Effector memory CD8-positive, alpha-beta T cell (primary cell): Measurements from ENCODE around the gene NFE2L2.
A peak's percentile ranks its signal among the peaks of the same experiment; 100 is the strongest.

ENCODE experiments used
- ATAC-seq: fragments of 150-1000 bp; cut with Tn5 transposase; replicated peaks from 2 replicates; pipeline ENCODE4 v1.10.0; 2021; ENCODE audit warnings: mild to moderate bottlenecking, moderate library complexity
- DNase-seq, 3 experiments: peaks; one replicate each; pipeline ENCODE4 v3.0.0; 2021
- H3K27ac Mint-ChIP-seq, 2 donors: one replicate each; pipeline ENCODE4 v1.8.0; 2022; ENCODE audit warnings: mild to moderate bottlenecking in 2 of 2, mixed read lengths in 2 of 2, moderate library complexity in 2 of 2
- H3K27me3 Mint-ChIP-seq, 2 donors: one replicate each; pipeline ENCODE4 v1.8.0; 2022; ENCODE audit warnings: mixed read lengths in 2 of 2
- H3K36me3 Mint-ChIP-seq: one replicate; pipeline ENCODE4 v1.8.0; 2022; ENCODE audit warnings: mild to moderate bottlenecking, moderate library complexity, mixed read lengths; ENCODE audit not compliant: insufficient read depth
- H3K4me1 Mint-ChIP-seq, 2 donors: one replicate each; pipeline ENCODE4 v1.8.0; 2022; ENCODE audit warnings: low read depth in 2 of 2, mixed read lengths in 2 of 2
- H3K4me3 Mint-ChIP-seq, 2 donors: one replicate each; pipeline ENCODE4 v1.8.0; 2022; ENCODE audit warnings: mild to moderate bottlenecking in 2 of 2, mixed read lengths in 2 of 2, moderate library complexity in 2 of 2
- H3K9me3 Mint-ChIP-seq, 2 donors: one replicate each; pipeline ENCODE4 v1.8.0; 2022; ENCODE audit warnings: mixed read lengths in 2 of 2

The NFE2L2 gene

DNA sequence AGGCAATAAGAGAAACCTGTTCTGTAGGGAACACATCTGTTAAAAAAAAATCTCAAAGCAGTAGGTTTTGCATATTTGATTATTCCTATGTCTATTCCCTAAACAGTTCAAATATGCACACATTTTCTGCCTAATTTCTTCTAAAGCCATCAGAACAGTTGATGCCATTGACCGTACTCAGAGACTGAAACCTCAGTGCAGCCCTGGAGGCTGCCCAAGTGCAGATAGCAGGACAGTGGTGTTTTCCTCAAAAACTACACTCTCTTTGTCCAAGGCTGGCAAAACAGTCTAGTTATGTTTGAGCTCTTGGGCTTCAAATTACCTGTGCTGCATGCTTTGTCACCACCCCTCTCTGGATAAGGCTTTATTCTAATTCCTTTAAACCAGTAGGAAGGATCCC is 23.3 kb upstream of the NFE2L2 start:
- Mint-ChIP-seq H3K27ac (peak overlapping the region in 1 of 2 donors; percentile 44), H3K27me3 (no peaks in the 10 kb centered on the region), H3K9me3 (no peaks in the 10 kb centered on the region), H3K4me3 (no peak overlapping the region), H3K36me3 (no peaks in the 10 kb centered on the region), H3K4me1 (peaks cover 0 to 7% of the 10 kb centered on the region in 2 donors)
- DNase-seq: no peak
- ATAC-seq: no peak

DNA sequence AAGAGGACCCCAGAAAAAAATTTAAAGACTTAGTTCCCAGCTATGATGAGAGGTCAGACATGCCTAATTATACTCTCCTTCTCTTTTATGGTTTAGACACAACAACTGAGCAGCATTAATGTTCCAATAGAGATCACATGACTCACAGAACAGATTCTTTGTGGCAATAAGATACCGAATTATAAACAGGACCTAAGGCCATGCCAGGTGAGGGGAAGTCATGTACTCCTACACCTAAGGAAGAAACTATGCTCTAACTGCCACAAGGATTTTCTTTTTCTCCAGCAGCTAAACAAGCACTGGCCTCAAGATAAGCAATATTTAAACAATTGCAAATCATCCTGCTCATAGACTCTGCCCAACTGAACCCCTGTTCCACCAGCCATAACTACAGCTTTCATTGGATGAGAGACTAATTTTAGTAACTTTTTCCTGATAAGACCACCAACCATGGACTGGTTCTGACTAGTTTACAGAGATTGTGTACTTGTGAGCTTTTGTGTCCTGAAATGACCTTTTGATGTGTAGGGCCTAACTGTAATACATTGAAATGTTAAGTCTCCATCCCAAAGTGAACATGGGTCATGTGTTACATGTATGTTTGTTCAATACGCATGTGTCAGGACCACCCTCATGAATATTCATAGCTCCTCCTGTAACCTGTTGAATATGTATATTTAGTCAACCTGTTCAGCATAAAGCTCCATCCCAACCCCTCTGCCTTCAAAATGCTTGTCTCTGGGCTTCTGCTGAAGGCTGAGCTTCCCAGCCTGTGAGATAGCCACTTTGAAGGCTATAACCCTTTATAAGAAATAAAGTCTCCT is 21.6 kb upstream of the NFE2L2 start:
- Mint-ChIP-seq H3K27ac (no peak overlapping the region), H3K9me3 (no peaks in the 10 kb centered on the region), H3K27me3 (no peaks in the 10 kb centered on the region), H3K4me3 (no peak overlapping the region), H3K36me3 (no peaks in the 10 kb centered on the region), H3K4me1 (peaks cover 0 to 9% of the 10 kb centered on the region in 2 donors)
- ATAC-seq (no peak), DNase-seq (no peak)

DNA sequence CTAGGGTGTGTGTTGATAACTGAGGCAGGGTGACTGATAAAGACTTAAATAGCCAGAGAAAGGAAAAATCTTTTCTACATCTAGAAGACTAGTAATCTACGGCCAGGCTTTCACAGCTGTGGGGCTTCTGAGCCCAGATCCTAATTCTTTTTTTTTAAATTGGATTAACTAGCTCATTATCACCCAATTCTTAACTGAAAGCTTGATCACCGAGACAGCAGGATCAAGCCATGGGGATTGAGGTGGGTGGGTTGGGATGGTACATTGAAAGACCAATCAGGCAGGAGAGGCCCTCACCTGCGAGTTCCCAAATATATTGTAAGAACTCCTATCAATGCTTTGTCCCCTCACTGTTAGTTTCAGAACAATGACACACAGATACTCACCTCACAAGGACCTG is 20.0 kb upstream of the NFE2L2 start:
- Mint-ChIP-seq H3K27ac (no peak overlapping the region), H3K4me3 (no peak overlapping the region), H3K9me3 (no peaks in the 10 kb centered on the region), H3K36me3 (no peaks in the 10 kb centered on the region), H3K27me3 (no peaks in the 10 kb centered on the region), H3K4me1 (peaks cover 0 to 2% of the 10 kb centered on the region in 2 donors)
- ATAC-seq (no peak), DNase-seq (no peak)

DNA sequence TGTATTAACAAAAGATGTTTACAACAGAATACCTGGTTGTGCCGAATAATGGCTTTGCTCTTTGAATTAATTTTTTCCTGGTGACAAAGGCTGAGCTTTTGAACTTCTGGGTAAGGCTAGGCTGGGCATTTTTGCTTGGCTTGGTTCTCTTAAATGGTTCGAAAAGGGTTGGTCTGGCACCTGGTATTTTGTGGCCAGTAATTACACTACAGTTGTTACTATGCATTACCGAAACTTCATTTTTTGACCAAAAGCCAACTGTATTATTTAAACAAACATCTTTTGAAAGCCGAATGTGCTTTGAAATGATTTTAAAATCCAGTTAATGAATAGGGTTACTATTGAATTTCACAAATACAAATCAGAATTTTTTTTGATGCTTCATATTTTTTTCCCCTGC is 19.4 kb upstream of the NFE2L2 start:
- H3K36me3 Mint-ChIP-seq: no peaks in the 10 kb centered on the region
- H3K4me3 Mint-ChIP-seq: no peak overlapping the region
- no peak overlapping the region for H3K27ac Mint-ChIP-seq
- H3K9me3 Mint-ChIP-seq: no peaks in the 10 kb centered on the region
- DNase-seq (no peak), ATAC-seq (no peak)
- H3K4me1 Mint-ChIP-seq: peaks cover 0 to 2% of the 10 kb centered on the region in 2 donors
- no peaks in the 10 kb centered on the region for H3K27me3 Mint-ChIP-seq

DNA sequence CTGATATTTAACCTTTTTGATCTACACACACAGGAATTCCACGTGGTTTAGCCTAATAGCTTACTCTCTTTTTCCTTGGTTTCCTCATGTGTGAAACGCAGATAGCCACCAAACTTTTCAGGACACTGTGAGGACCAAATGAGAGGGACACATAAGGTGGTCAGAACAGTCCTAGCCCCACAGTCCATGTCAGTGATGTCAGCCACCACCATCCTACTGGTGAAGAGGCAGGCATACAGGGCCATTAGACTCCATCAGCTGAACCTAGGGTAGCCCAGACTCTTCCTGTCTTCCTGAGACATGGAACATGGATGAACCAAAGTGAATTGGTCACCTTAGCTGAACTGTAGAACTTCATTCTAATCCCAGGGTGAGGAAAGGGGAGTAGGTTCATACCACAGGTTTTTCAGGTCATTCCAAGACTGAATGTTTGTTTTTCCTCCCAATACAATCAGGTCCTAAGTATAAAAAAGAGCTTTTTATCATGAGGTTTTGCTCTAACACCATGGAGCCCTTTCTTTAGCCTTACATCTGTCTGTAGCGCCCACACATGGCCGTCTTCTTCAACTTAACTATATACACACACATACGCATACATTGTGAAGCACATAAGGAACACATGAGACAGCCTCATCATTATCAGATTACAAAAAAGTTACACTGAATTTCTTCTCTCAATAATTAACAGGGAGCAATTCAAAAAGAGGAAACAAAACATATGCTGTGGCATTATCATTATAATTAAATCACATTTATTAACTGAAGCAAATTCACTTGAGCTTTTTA is 18.5 kb upstream of the NFE2L2 start:
- no peaks in the 10 kb centered on the region for H3K9me3 Mint-ChIP-seq
- H3K27me3 Mint-ChIP-seq: no peaks in the 10 kb centered on the region
- ATAC-seq (no peak), DNase-seq (no peak)
- no peak overlapping the region for H3K27ac Mint-ChIP-seq
- H3K36me3 Mint-ChIP-seq: no peaks in the 10 kb centered on the region
- H3K4me3 Mint-ChIP-seq: no peak overlapping the region
- peaks cover 0 to 2% of the 10 kb centered on the region in 2 donors for H3K4me1 Mint-ChIP-seq

DNA sequence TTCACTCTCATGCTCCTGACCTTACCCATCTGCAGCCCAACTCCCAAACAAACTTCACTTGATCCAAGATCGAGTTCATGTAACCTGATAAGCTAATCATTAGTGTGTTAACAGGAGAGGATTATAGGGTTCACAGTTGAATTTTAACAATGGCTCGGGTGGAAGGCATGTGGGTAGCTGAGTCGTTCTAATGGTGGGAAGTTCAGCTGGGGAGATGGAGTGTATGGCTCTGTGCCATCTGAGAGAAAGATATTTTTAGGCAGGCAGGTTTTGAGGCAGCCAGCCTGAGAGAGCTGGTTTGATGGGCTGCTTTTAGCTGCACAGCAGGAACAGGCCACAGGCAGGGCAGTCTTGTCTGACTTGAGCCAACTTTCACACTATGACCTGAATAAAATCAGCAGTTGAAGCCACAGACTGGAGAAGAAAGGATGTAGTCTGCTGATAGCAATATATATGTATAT is 17.7 kb upstream of the NFE2L2 start:
- Mint-ChIP-seq H3K4me1 (peaks cover 0 to 2% of the 10 kb centered on the region in 2 donors), H3K27me3 (no peaks in the 10 kb centered on the region), H3K4me3 (no peak overlapping the region), H3K36me3 (no peaks in the 10 kb centered on the region), H3K9me3 (no peaks in the 10 kb centered on the region), H3K27ac (no peak overlapping the region)
- no peak for DNase-seq
- ATAC-seq: no peak

DNA sequence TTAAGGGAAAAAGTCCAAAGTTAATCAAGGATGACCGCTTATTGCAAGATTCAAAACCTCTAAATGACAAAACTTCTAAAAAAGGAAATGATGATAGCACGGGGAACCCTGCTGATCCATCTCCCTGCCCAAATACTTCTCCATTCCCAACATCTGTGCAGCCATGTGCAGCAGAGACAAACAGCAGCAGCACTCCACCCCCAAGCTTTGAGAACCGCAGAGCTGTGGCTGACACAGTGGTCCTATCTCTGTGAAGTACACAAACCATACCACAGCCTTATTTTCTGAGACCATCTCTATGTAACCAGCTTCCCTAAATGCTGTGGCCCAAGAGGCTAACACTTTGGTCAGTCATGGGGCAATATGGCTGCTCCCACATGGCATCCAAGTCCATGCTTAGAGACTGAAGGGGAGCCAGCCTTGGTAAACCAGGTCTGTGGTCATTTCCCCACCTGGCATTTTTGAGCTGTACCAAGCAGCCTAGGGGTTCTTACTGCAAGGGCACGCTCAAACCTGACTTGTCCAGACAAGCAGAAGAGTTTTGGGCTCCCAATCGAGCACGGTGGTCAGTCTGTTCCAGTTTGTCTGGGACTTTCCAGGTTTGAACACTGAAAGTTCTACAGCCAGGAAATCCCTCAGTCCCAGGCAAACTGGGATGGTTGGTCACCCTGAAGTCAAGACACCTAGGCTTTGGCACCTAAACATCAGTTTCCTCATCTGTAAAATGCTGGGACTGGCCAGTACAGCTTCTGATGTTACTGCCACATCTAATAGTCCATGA is 17.1 kb upstream of the NFE2L2 start:
- Mint-ChIP-seq H3K4me3 (no peak overlapping the region), H3K4me1 (peaks cover 0 to 2% of the 10 kb centered on the region in 2 donors), H3K36me3 (no peaks in the 10 kb centered on the region), H3K9me3 (no peaks in the 10 kb centered on the region), H3K27me3 (no peaks in the 10 kb centered on the region), H3K27ac (no peak overlapping the region)
- peak; percentile 32 for ATAC-seq
- no peak for DNase-seq

DNA sequence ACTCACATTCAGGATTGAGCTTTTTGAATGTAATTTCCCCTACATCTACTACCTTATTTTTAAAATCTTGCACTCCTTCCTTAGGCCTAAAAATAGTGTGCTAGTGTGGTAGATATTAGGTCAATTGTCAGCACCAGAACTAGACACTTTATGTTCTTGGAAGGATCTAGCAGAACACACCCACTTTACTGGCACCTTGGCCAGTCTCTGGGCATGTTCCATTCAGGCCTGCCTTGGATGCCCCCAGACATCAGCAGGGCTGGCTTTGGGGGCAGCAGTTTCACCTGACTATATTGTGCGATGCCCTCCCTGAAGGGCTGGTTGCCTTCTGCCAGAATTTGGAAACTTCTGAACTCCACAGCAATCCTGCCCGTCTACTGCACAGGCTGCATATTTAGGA is 15.3 kb upstream of the NFE2L2 start:
- H3K9me3 Mint-ChIP-seq: no peaks in the 10 kb centered on the region
- no peak overlapping the region for H3K27ac Mint-ChIP-seq
- H3K4me3 Mint-ChIP-seq: no peak overlapping the region
- DNase-seq (no peak), ATAC-seq (no peak)
- H3K27me3 Mint-ChIP-seq: no peaks in the 10 kb centered on the region
- H3K4me1 Mint-ChIP-seq: peaks cover 0 to 2% of the 10 kb centered on the region in 2 donors
- no peaks in the 10 kb centered on the region for H3K36me3 Mint-ChIP-seq

DNA sequence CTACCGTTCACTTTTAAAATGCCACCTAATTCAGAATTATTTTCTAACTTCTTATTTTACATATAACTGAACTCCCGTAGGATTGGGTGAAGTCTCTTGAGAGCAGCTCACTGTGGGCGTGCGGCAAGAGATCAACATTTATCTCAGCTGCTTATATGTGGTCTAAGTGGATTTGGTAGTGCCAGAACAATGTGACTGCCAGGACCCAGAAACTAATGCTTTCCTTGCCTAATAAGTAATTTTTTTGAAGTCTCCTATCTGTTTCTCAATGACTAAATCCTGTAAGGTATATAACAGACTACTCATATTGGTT is 11.2 kb upstream of the NFE2L2 start:
- ATAC-seq (no peak), DNase-seq (no peak)
- Mint-ChIP-seq H3K27ac (no peak overlapping the region), H3K27me3 (no peaks in the 10 kb centered on the region), H3K9me3 (no peaks in the 10 kb centered on the region), H3K4me1 (no peaks in the 10 kb centered on the region), H3K4me3 (no peak overlapping the region), H3K36me3 (no peaks in the 10 kb centered on the region)

DNA sequence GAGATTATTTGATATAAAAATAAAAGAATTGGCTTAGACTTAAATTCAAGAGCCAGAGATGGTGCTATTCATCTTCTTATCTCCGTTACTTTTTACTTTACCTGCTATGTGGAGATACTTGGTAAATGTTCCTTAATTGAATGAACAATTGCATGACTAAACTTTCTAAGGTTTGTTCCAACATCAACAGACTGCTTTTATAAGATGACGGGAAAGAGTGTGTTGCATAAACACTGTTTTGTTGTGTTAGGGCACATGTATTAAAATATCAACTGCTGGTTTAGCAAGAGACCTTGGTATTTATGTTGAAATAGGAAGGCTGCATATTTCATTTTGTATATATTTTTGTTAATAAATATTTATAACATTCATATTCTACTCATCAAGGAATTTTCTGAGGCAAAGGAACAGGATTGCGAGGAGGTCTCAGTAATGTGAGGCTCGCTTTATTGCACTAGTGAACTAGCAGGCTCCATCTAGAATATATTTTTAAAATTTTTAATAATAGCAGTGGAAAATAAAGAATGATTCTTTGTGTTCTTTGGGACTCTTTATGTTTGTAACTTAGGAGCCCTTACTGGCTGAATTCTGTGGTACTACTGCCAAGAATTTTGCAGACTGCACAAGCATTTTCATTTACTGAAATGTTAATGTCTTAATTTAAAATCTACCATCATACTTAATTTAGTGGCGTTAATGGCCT is 10.7 kb upstream of the NFE2L2 start:
- ATAC-seq (no peak), DNase-seq (no peak)
- Mint-ChIP-seq H3K36me3 (no peaks in the 10 kb centered on the region), H3K4me3 (no peak overlapping the region), H3K27ac (no peak overlapping the region), H3K4me1 (no peaks in the 10 kb centered on the region), H3K9me3 (no peaks in the 10 kb centered on the region), H3K27me3 (no peaks in the 10 kb centered on the region)

DNA sequence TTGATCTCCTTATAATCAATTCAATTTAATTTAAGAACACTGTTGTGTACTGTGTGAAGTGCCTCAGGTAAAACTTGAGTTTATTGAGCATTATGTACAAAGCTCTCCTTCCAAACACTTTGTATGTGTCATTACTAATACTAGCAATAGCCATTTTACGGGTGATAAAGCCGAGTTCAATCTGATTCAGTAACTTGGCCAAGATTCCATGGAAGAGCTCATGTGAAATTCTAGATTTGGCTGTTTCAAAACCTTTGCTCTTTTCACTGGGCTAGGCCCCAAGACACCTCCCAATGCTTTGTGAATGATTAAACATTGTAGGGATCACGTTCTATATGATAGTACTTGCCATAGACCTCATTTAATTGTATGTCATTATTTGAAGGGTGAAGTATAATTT is 8.9 kb upstream of the NFE2L2 start:
- Mint-ChIP-seq H3K9me3 (no peaks in the 10 kb centered on the region), H3K4me1 (no peaks in the 10 kb centered on the region), H3K27ac (no peak overlapping the region), H3K27me3 (no peaks in the 10 kb centered on the region), H3K4me3 (no peak overlapping the region), H3K36me3 (no peaks in the 10 kb centered on the region)
- DNase-seq: no peak
- ATAC-seq: no peak

DNA sequence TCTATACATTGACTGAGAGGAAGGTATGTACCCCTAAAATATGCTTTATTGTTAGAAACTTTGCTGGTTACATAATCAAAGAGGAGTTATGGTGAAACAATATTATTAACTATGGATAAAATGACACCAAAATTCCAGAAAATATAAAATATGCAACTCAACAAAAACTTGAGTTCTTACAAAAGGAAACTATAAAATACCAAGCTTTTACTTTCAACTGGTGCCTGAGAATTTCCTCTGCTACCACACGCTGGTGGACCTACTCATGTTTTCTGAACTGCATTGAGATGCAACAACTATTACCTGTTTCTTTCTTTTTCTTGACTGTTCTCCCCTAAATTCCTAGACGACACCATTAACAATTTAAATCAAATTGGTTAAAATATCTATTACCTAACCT is 8.2 kb upstream of the NFE2L2 start:
- Mint-ChIP-seq H3K4me1 (no peaks in the 10 kb centered on the region), H3K36me3 (no peaks in the 10 kb centered on the region), H3K9me3 (no peaks in the 10 kb centered on the region), H3K27ac (no peak overlapping the region), H3K27me3 (no peaks in the 10 kb centered on the region), H3K4me3 (no peak overlapping the region)
- DNase-seq (no peak), ATAC-seq (no peak)

DNA sequence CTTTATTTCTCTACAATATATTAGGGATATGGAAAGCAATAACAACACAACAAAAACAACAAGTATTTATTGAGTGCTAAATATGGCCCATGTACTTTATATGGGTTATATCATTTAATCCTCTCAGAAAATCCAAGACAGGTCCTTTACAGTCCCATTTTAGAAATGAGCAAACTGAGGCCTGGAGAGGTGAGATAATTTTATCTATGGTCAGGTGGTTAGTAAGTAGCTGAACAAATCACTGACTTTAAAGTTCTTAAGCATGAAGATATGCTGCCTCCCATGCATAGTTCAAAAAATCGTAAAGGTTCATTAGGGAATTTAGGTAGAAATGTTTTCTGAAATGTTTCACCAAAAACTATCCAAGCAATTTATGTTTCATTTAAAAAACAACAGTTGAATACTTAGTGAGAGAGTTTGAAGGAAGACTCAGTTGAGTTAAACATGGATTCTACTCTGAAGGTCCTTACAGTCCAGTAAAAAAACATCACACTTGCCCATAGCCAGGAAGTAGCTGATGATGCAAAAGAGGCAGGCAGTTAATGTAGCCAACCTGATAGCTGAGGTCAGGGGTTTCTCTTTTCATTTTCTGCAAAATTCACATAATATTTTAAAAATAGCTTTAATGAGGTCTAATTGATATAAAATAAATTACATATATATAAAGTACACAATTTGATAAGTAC is 7.6 kb upstream of the NFE2L2 start:
- Mint-ChIP-seq H3K36me3 (no peaks in the 10 kb centered on the region), H3K9me3 (no peaks in the 10 kb centered on the region), H3K4me3 (no peak overlapping the region), H3K27ac (no peak overlapping the region), H3K27me3 (no peaks in the 10 kb centered on the region), H3K4me1 (no peaks in the 10 kb centered on the region)
- ATAC-seq: no peak
- no peak for DNase-seq
